ENCODE data around the gene AMDHD2.

DNA sequence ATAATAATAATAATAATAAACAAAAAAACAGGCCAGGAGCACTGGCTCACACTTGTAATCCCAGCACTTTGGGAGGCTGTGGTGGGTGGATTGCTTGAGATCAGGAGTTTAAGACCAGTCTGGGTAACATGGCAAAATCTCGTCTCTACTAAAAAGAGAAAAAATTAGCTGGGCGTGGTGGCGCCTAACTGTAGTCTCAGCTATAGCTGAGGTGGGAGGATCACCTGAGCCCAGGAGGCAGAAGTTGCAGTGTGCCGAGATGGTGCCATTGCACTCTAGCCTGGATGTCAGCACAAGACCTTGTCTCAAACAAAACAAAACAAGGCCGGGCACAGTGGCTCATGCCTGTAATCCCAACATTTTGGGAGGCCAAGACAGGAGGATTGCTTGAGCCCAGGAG is 25.1 kb upstream of the AMDHD2 start:
- TF ChIP-seq, protein P1, sequence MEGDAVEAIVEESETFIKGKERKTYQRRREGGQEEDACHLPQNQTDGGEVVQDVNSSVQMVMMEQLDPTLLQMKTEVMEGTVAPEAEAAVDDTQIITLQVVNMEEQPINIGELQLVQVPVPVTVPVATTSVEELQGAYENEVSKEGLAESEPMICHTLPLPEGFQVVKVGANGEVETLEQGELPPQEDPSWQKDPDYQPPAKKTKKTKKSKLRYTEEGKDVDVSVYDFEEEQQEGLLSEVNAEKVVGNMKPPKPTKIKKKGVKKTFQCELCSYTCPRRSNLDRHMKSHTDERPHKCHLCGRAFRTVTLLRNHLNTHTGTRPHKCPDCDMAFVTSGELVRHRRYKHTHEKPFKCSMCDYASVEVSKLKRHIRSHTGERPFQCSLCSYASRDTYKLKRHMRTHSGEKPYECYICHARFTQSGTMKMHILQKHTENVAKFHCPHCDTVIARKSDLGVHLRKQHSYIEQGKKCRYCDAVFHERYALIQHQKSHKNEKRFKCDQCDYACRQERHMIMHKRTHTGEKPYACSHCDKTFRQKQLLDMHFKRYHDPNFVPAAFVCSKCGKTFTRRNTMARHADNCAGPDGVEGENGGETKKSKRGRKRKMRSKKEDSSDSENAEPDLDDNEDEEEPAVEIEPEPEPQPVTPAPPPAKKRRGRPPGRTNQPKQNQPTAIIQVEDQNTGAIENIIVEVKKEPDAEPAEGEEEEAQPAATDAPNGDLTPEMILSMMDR (conservative IDR thresholded peaks at IDR 0.05; ENCODE audit: low read depth, low read length) = no peak
- TF ChIP-seq EZH2 (IDR thresholded peaks at IDR 0.05; ENCODE audit: low read length, unreplicated experiment) = no peak
- no peak for TF ChIP-seq EZH2phosphoT487 (IDR thresholded peaks at IDR 0.05; ENCODE audit: borderline replicate concordance, low read length)

Measured in PC-3 (cell line).